Heart left ventricle (tissue), 16 donors: Measurements from ENCODE around the gene KDF1. TPM values are rescaled to one million over a fixed set of nuclear protein-coding genes. Genes with fewer than 3 reads are reported as not detected.

Experiments used
- ATAC-seq, 4 donors: fragments of 200-7000 bp; cut with Tn5 transposase; one replicate each; pipeline ENCODE4 v1.9.1; 2020 to 2022; ENCODE audit warnings: moderate library complexity in 4 of 4, mild to moderate bottlenecking in 3 of 4, moderate number of reproducible peaks in 1 of 4
- DNase-seq, 5 donors: peaks; one replicate each; pipeline ENCODE4 v3.0.0-alpha.2; 2020
- H3K27ac ChIP-seq, 12 donors: fragments of 200-600 bp; sonication (generic) in 4 of 12; one replicate each; pipeline versions ENCODE4 v1.5.0 to v1.8.0; 2016 to 2022; ENCODE audit warnings: mild to moderate bottlenecking in 2 of 12
- H3K27me3 ChIP-seq, 9 donors: fragments of 200-600 bp; sonication (generic) in 2 of 9; one replicate each; pipeline versions ENCODE4 v1.5.1 to v1.8.0; 2016 to 2022; ENCODE audit warnings: mild to moderate bottlenecking in 3 of 9
- H3K36me3 ChIP-seq, 9 donors: fragments of 200-600 bp; sonication (generic) in 2 of 9; one replicate each; pipeline versions ENCODE4 v1.5.0 to v1.8.0; 2018 to 2022; ENCODE audit warnings: mild to moderate bottlenecking in 2 of 9
- H3K4me1 ChIP-seq, 12 donors: fragments of 200-600 bp; sonication (generic) in 4 of 12; one replicate each; pipeline versions ENCODE4 v1.5.0 to v1.8.0; 2016 to 2022; ENCODE audit warnings: mild to moderate bottlenecking in 3 of 12
- H3K4me3 ChIP-seq, 12 donors: fragments of 200-600 bp; sonication (generic) in 4 of 12; one replicate each; pipeline versions ENCODE4 v1.5.0 to v1.8.0; 2017 to 2022; ENCODE audit warnings: mild to moderate bottlenecking in 9 of 12, moderate library complexity in 4 of 12
- H3K9me3 ChIP-seq, 12 donors: fragments of 200-600 bp; sonication (generic) in 4 of 12; one replicate each; pipeline versions ENCODE4 v1.5.0 to v1.8.0; 2016 to 2022; ENCODE audit warnings: mild to moderate bottlenecking in 1 of 12
- CTCF ChIP-seq, 12 donors: fragments of 200-600 bp; sonication (generic) in 4 of 12; IDR thresholded peaks; one replicate each; pipeline versions ENCODE4 v1.5.0 to v1.8.0; 2018 to 2022; ENCODE audit warnings: antibody characterized with exemption in 12 of 12, mild to moderate bottlenecking in 5 of 12
- POLR2A ChIP-seq, 2 donors: fragments of 450-650 bp; IDR thresholded peaks; one replicate each; pipeline ENCODE4 v1.6.1; 2017; ENCODE audit warnings: antibody characterized with exemption in 2 of 2, mild to moderate bottlenecking in 2 of 2, moderate library complexity in 2 of 2
- WGBS, 4 donors: extraction: QIAGEN DNeasy Blood & Tissue Kit in 2 of 4; methylation state at CpG; one replicate each; pipeline versions ENCODE4 v1.1.5 to v1.1.7; 2013 to 2018; 5-methylcytosine and 5-hydroxymethylcytosine counted together
- intact Hi-C, 10 donors: fragments of 100-400 bp; cut with DNase I; formaldehyde crosslinking; loops; one replicate each; pipeline versions ENCODE4 v1.11.1 to v1.14.2; 2022
- polyA plus RNA-seq, 2 donors: library from polyadenylated mRNA; stranded (reverse); fragments of 200-250 nt; gene quantifications; one replicate each; pipeline ENCODE4 v1.2.3, GENCODE V29; 2013
- total RNA-seq, 9 donors: library from RNA; depleted of rRNA in 2 of 9; stranded (reverse); fragments of >200 nt in 2 of 9; fragmentation: NEBNext Ultra II Directional in 3 of 9; extraction: Animal tissue kit (Norgen Biotek cat#: 25700) in 3 of 9; gene quantifications; one replicate each; pipeline versions ENCODE4 v1.1.0 to v1.2.4, GENCODE V29; 2016 to 2023
- donor health status: ischemic (EF 13 %, LVEDD 7.1; RV severe dilation, severe dysfunction).
- donor health status: healthy with polysubstance abuse.
- donor health status: DM: no; HTN: yes; CAD: no.
- donor health status: DM: no; HTN: no; CAD: no.
- donor health status: ischemic (EF 25% LVEDD 6.9; RV normal size, moderate dysfunction).
- donor health status: ischemic (EF 25% LVEDD 5.7; RV mildly dilated, moderate dysfunction).
- donor health status: healthy.
- donor health status: DM: yes; HTN: yes; CAD: no.
- donor health status: ischemic (EF 35%, LVEDD 5.7; RV mildly dilated, moderate dysfunction).
- donor health status: nonischemic (EF 11% LVEDD 7.7; RV severe dilation, severe dysfunction).
- donor health status: DM: yes; HTN: yes; CAD: no.
- donor health status: PGD.
- donor health status: ischemic (EF 29% LVEDD 5.4; RV normal size, mild dysfunction).
- donor health status: nonischemic (EF 23%, LVEDD 6.1; RV moderate dilation, normal function).

Gene KDF1
- total and polyA plus RNA-seq, 11 donors: 0.03 to 0.45 (median 0.12) TPM; not detected in 8

- H3K36me3 ChIP-seq: peaks cover 0 to 16% (median 0%) of the 10 kb centered on the region in 9 donors
- peak in 1 of 5 donors; percentile 20 for DNase-seq
- no peak for ATAC-seq
- WGBS, 4 donors: 89 to 92% (median 91%) methylated on average over 5 to 7 of the region's 7 CpGs
- H3K27me3 ChIP-seq: no peaks in the 10 kb centered on the region
- TF ChIP-seq CTCF (IDR thresholded peaks at IDR 0.05) (no peak), POLR2A (IDR thresholded peaks at IDR 0.05) (no peak)
- no peak overlapping the region for H3K4me3 ChIP-seq
- H3K9me3 ChIP-seq: no peaks in the 10 kb centered on the region
- H3K4me1 ChIP-seq: peaks cover 6 to 61% (median 40%) of the 10 kb centered on the region in 12 donors
- intact Hi-C loops: no loop called here
- peak overlapping the region in 5 of 12 donors; percentile 27 to 80 (median 33) for H3K27ac ChIP-seq
These were observed 43.6 kb upstream of the KDF1 start for GRCh38 chr1:27003745-27004470.

- TF ChIP-seq CTCF (IDR thresholded peaks at IDR 0.05) (no peak), POLR2A (IDR thresholded peaks at IDR 0.05) (no peak)
- peak; percentile 58 to 77 (median 64) for DNase-seq
- 47 to 51% (median 48%) methylated on average over 10 to 13 of the region's 13 CpGs for WGBS, 4 donors
- H3K4me1 ChIP-seq: peaks cover 13 to 70% (median 53%) of the 10 kb centered on the region in 12 donors
- peaks cover 0 to 16% (median 0%) of the 10 kb centered on the region in 9 donors for H3K36me3 ChIP-seq
- H3K27me3 ChIP-seq: peaks cover 0 to 3% (median 0%) of the 10 kb centered on the region in 9 donors
- intact Hi-C loops: no loop called here
- no peaks in the 10 kb centered on the region for H3K9me3 ChIP-seq
- peak in 3 of 4 donors; percentile 4 to 51 (median 43) for ATAC-seq
- no peak overlapping the region for H3K4me3 ChIP-seq
- H3K27ac ChIP-seq: peak overlapping the region in 11 of 12 donors; percentile 46 to 87 (median 79)
These were observed 41.5 kb upstream of the KDF1 start for GRCh38 chr1:27001570-27002360.

- ATAC-seq (no peak), DNase-seq (no peak)
- Histone ChIP-seq H3K27me3 (peaks cover 0 to 8% (median 0%) of the 10 kb centered on the region in 9 donors), H3K4me3 (no peak overlapping the region), H3K27ac (peak overlapping the region; percentile 47 to 91 (median 80)), H3K4me1 (peaks cover 13 to 70% (median 53%) of the 10 kb centered on the region in 12 donors), H3K9me3 (no peaks in the 10 kb centered on the region), H3K36me3 (peaks cover 0 to 7% (median 0%) of the 10 kb centered on the region in 9 donors)
- 76 to 84% (median 83%) methylated on average over 8 of the region's 8 CpGs for WGBS, 4 donors
- intact Hi-C loops: no loop called here
- TF ChIP-seq POLR2A (IDR thresholded peaks at IDR 0.05) (no peak), CTCF (IDR thresholded peaks at IDR 0.05) (no peak)
These were observed 40.7 kb upstream of the KDF1 start for GRCh38 chr1:27000817-27001460.
